ENCODE results near the gene SIPA1L3. TPM values are rescaled to one million over a fixed set of nuclear protein-coding genes. Genes with fewer than 3 reads are reported as not detected.

The SIPA1L3 gene
- total RNA-seq, 2 experiments from 2014 or later = 15.5 to 17.7 TPM

GRCh38 chr19:38018694-38019395, 111.8 kb downstream of the SIPA1L3 start:
- Mint-ChIP-seq H3K4me1 (ENCODE audit: low read depth) (no peaks in the 10 kb centered on the region), H3K9me3 (no peaks in the 10 kb centered on the region), H3K36me3 (ENCODE audit: low read depth) (peaks cover 4% of the 10 kb centered on the region), H3K27me3 (no peaks in the 10 kb centered on the region), H3K4me3 (no peak overlapping the region), H3K27ac (no peak overlapping the region)
- no peak for DNase-seq
- no peak overlapping the region for H3K4me3 ChIP-seq (ENCODE audit: low read length)
- no peak overlapping the region for H3K27ac ChIP-seq (ENCODE audit: low read depth in 1 of 2, low read length in 2 of 2)
- no peak for TF ChIP-seq CTCF (IDR thresholded peaks at IDR 0.05)
- ChIA-PET POLR2A (no interaction called here), CTCF (interaction anchor here (0.7 to 1.6 kb wide), 2 partner anchors 32 to 162 kb away, joined by 3 read pairs; no protein-coding TSS in a partner anchor)
- no peak for ATAC-seq (ENCODE audit: poor library complexity)
- no peaks in the 10 kb centered on the region for H3K27me3 ChIP-seq (ENCODE audit: control insufficient read depth in 1 of 2, insufficient read depth in 2 of 2, low read length in 2 of 2)
- intact Hi-C loops (cut with DNase I, micrococcal nuclease) = no loop called here
- H3K4me1 ChIP-seq (ENCODE audit: insufficient read depth, low read length) = no peaks in the 10 kb centered on the region
- no peaks in the 10 kb centered on the region for H3K36me3 ChIP-seq (ENCODE audit: insufficient read depth, low read length)
- H3K9me3 ChIP-seq (ENCODE audit: control insufficient read depth in 1 of 2, insufficient read depth in 1 of 2, low read length in 2 of 2) = no peaks in the 10 kb centered on the region

GRCh38 chr19:38019396-38019724, 112.4 kb downstream of the SIPA1L3 start:
- Histone ChIP-seq H3K27me3 (ENCODE audit: control insufficient read depth in 1 of 2, insufficient read depth in 2 of 2, low read length in 2 of 2) (no peaks in the 10 kb centered on the region), H3K36me3 (ENCODE audit: insufficient read depth, low read length) (no peaks in the 10 kb centered on the region), H3K9me3 (ENCODE audit: control insufficient read depth in 1 of 2, insufficient read depth in 1 of 2, low read length in 2 of 2) (no peaks in the 10 kb centered on the region), H3K4me1 (ENCODE audit: insufficient read depth, low read length) (no peaks in the 10 kb centered on the region), H3K27ac (ENCODE audit: low read depth in 1 of 2, low read length in 2 of 2) (no peak overlapping the region), H3K4me3 (ENCODE audit: low read length) (no peak overlapping the region)
- peaks cover 4% of the 10 kb centered on the region for H3K36me3 Mint-ChIP-seq (ENCODE audit: low read depth)
- intact Hi-C loops (cut with DNase I, micrococcal nuclease) = no loop called here
- TF ChIP-seq CTCF (IDR thresholded peaks at IDR 0.05) = no peak
- H3K4me1 Mint-ChIP-seq (ENCODE audit: low read depth) = no peaks in the 10 kb centered on the region
- ATAC-seq (ENCODE audit: poor library complexity) (no peak), DNase-seq (no peak)
- POLR2A ChIA-PET = no interaction called here
- H3K9me3 Mint-ChIP-seq = no peaks in the 10 kb centered on the region
- H3K27ac Mint-ChIP-seq = no peak overlapping the region
- CTCF ChIA-PET = interaction anchor here (1.6 kb wide), 1 partner anchor 32 kb away, joined by 3 read pairs; no protein-coding TSS in a partner anchor
- no peaks in the 10 kb centered on the region for H3K27me3 Mint-ChIP-seq
- no peak overlapping the region for H3K4me3 Mint-ChIP-seq

GRCh38 chr19:38020311-38020710, 113.3 kb downstream of the SIPA1L3 start:
- no peaks in the 10 kb centered on the region for H3K27me3 ChIP-seq (ENCODE audit: control insufficient read depth in 1 of 2, insufficient read depth in 2 of 2, low read length in 2 of 2)
- ATAC-seq (ENCODE audit: poor library complexity) = no peak
- no peak overlapping the region for H3K4me3 ChIP-seq (ENCODE audit: low read length)
- Mint-ChIP-seq H3K27me3 (no peaks in the 10 kb centered on the region), H3K4me1 (ENCODE audit: low read depth) (no peaks in the 10 kb centered on the region), H3K36me3 (ENCODE audit: low read depth) (peaks cover 4% of the 10 kb centered on the region), H3K27ac (no peak overlapping the region), H3K4me3 (no peak overlapping the region), H3K9me3 (no peaks in the 10 kb centered on the region)
- intact Hi-C loops (cut with DNase I, micrococcal nuclease) = no loop called here
- H3K27ac ChIP-seq (ENCODE audit: low read depth in 1 of 2, low read length in 2 of 2) = no peak overlapping the region
- no peaks in the 10 kb centered on the region for H3K9me3 ChIP-seq (ENCODE audit: control insufficient read depth in 1 of 2, insufficient read depth in 1 of 2, low read length in 2 of 2)
- no peak for DNase-seq
- no peaks in the 10 kb centered on the region for H3K36me3 ChIP-seq (ENCODE audit: insufficient read depth, low read length)
- CTCF ChIA-PET = no interaction called here
- H3K4me1 ChIP-seq (ENCODE audit: insufficient read depth, low read length) = no peaks in the 10 kb centered on the region
- TF ChIP-seq CTCF (IDR thresholded peaks at IDR 0.05) = no peak
- POLR2A ChIA-PET = no interaction called here
